DND-41 (cell line): Measurements from ENCODE around the gene TSPAN18.

Source experiments
- ATAC-seq: fragments of 200-7000 bp; cut with Tn5 transposase; 3 replicates; pipeline ENCODE4 v1.9.1; 2021; ENCODE audit warnings: low read depth; ENCODE audit not compliant: insufficient read depth
- DNase-seq: peaks from one replicate; pipeline ENCODE4 v3.0.0-alpha.2; 2020
- H2AFZ ChIP-seq: 2 replicates; pipeline ENCODE4 v1.6.0; 2012; ENCODE audit warnings: low read depth, low read length
- H3K27ac ChIP-seq: 2 replicates; pipeline ENCODE4 v1.5.1; 2012; ENCODE audit warnings: low read length, inconsistent platforms
- H3K27me3 ChIP-seq: fragments of 200-600 bp; sonication (generic); 2 replicates; pipeline ENCODE4 v1.6.0; 2012; ENCODE audit warnings: low read length, mild to moderate bottlenecking, inconsistent platforms; ENCODE audit not compliant: insufficient read depth, poor library complexity
- H3K36me3 ChIP-seq: 2 replicates; pipeline ENCODE4 v1.5.1; 2012; ENCODE audit warnings: low read length, inconsistent platforms; ENCODE audit not compliant: insufficient read depth
- H3K4me1 ChIP-seq: 2 replicates; pipeline ENCODE4 v1.5.1; 2012; ENCODE audit warnings: mild to moderate bottlenecking, low read length; ENCODE audit not compliant: insufficient read depth
- H3K4me2 ChIP-seq: 2 replicates; pipeline ENCODE4 v1.6.0; 2012; ENCODE audit warnings: mild to moderate bottlenecking, moderate library complexity, low read length, inconsistent platforms; ENCODE audit not compliant: insufficient read depth
- H3K4me3 ChIP-seq, 2 experiments: fragments of 200-600 bp in 1 of 2; shearing (Covaris generic) in 1 of 2; 2 replicates each; pipeline ENCODE4 v1.5.1; 2012 to 2016; ENCODE audit warnings: inconsistent platforms in 2 of 2, low read length in 2 of 2, mild to moderate bottlenecking in 2 of 2, low read depth in 1 of 2, moderate library complexity in 1 of 2
- H3K79me2 ChIP-seq: 2 replicates; pipeline ENCODE4 v1.6.0; 2012; ENCODE audit warnings: low read length, inconsistent platforms; ENCODE audit not compliant: insufficient read depth
- H3K9ac ChIP-seq: 2 replicates; pipeline ENCODE4 v1.6.0; 2012; ENCODE audit warnings: low read depth, mild to moderate bottlenecking, inconsistent platforms, low read length, moderate library complexity
- H3K9me3 ChIP-seq: 2 replicates; pipeline ENCODE4 v1.5.1; 2012; ENCODE audit warnings: low read length, moderate library complexity, mild to moderate bottlenecking, inconsistent platforms; ENCODE audit not compliant: insufficient read depth, severe bottlenecking
- H4K20me1 ChIP-seq: 2 replicates; pipeline ENCODE4 v1.6.0; 2012; ENCODE audit warnings: low read length; ENCODE audit not compliant: insufficient read depth
- CTCF ChIP-seq: IDR thresholded peaks from 2 replicates; pipeline ENCODE4 v1.5.1; 2012; ENCODE audit warnings: borderline replicate concordance, low read length, moderate library complexity, mild to moderate bottlenecking; ENCODE audit not compliant: poor library complexity, severe bottlenecking; ENCODE audit errors: extremely low read depth
- EZH2 ChIP-seq: IDR thresholded peaks from 3 replicates; pipeline ENCODE4 v1.6.1; 2012; ENCODE audit warnings: borderline replicate concordance, low read depth, mild to moderate bottlenecking, moderate library complexity, low read length, inconsistent platforms; ENCODE audit not compliant: severe bottlenecking

Gene TSPAN18

GRCh38 chr11:44931466-44931865 lies 204.7 kb downstream of the TSPAN18 start:
- H3K27me3 ChIP-seq = peaks cover 20% of the 10 kb centered on the region
- no peak overlapping the region for H3K4me2 ChIP-seq
- TF ChIP-seq CTCF (no peak), EZH2 (no peak)
- no peaks in the 10 kb centered on the region for H3K9me3 ChIP-seq
- no peaks in the 10 kb centered on the region for H3K4me1 ChIP-seq
- DNase-seq (no peak), ATAC-seq (no peak)
- peaks cover 6% of the 10 kb centered on the region; the same call in 1 of the 2 replicates for H4K20me1 ChIP-seq
- no peak overlapping the region for H3K4me3 ChIP-seq
- no peaks in the 10 kb centered on the region for H3K36me3 ChIP-seq
- no peak overlapping the region for H3K9ac ChIP-seq
- H3K79me2 ChIP-seq = no peaks in the 10 kb centered on the region
- no peak overlapping the region for H3K27ac ChIP-seq
- H2AFZ ChIP-seq = no peak overlapping the region

- Histone ChIP-seq H3K4me3 (no peak overlapping the region), H3K27me3 (peaks cover 16% of the 10 kb centered on the region), H4K20me1 (peaks cover 11% of the 10 kb centered on the region), H3K9me3 (no peaks in the 10 kb centered on the region), H2AFZ (no peak overlapping the region), H3K27ac (no peak overlapping the region), H3K4me2 (no peak overlapping the region), H3K4me1 (no peaks in the 10 kb centered on the region), H3K36me3 (no peaks in the 10 kb centered on the region), H3K9ac (no peak overlapping the region), H3K79me2 (no peaks in the 10 kb centered on the region)
- ATAC-seq = no peak
- DNase-seq = no peak
- TF ChIP-seq EZH2 (no peak), CTCF (no peak)
Observed at GRCh38 chr11:44934110-44934509, 207.3 kb downstream of the TSPAN18 start.

- no peak overlapping the region for H2AFZ ChIP-seq
- no peak for TF ChIP-seq EZH2
- TF ChIP-seq CTCF = no peak
- no peak overlapping the region for H3K27ac ChIP-seq
- H3K27me3 ChIP-seq = peaks cover 13% of the 10 kb centered on the region
- H3K4me1 ChIP-seq = no peaks in the 10 kb centered on the region
- no peak overlapping the region for H3K9ac ChIP-seq
- no peaks in the 10 kb centered on the region for H3K36me3 ChIP-seq
- ATAC-seq (no peak), DNase-seq (no peak)
- peaks cover 11% of the 10 kb centered on the region for H4K20me1 ChIP-seq
- no peaks in the 10 kb centered on the region for H3K79me2 ChIP-seq
- no peaks in the 10 kb centered on the region for H3K9me3 ChIP-seq
- no peak overlapping the region for H3K4me2 ChIP-seq
- H3K4me3 ChIP-seq = no peak overlapping the region
Observed at GRCh38 chr11:44934735-44935250, 208.0 kb downstream of the TSPAN18 start.

GRCh38 chr11:44936525-44936924 lies 209.8 kb downstream of the TSPAN18 start:
- Histone ChIP-seq H3K27me3 (no peaks in the 10 kb centered on the region), H3K27ac (no peak overlapping the region), H3K4me1 (no peaks in the 10 kb centered on the region), H4K20me1 (peaks cover 5% of the 10 kb centered on the region), H2AFZ (no peak overlapping the region), H3K36me3 (no peaks in the 10 kb centered on the region), H3K9me3 (no peaks in the 10 kb centered on the region), H3K4me2 (no peak overlapping the region), H3K9ac (no peak overlapping the region), H3K79me2 (no peaks in the 10 kb centered on the region), H3K4me3 (no peak overlapping the region)
- peak; percentile 91 for ATAC-seq
- DNase-seq = peak; percentile 80
- TF ChIP-seq CTCF (peak; percentile 95), EZH2 (no peak)
